Hepatocyte (in vitro differentiated cells): ENCODE results near the gene PTGES3L. TPM values are rescaled to one million over a fixed set of nuclear protein-coding genes. Genes with fewer than 3 reads are reported as not detected.
A peak's percentile ranks its signal among the peaks of the same experiment; 100 is the strongest.

ENCODE experiments used
- DNase-seq: peaks from one replicate; pipeline ENCODE4 v3.0.0-alpha.2; 2016; ENCODE audit warnings: low spot score
- H2AFZ ChIP-seq: fragments of 200-600 bp; sonication (generic); 2 replicates; pipeline ENCODE4 v1.6.0; 2016; ENCODE audit warnings: antibody characterized with exemption, mild to moderate bottlenecking
- H3K27ac ChIP-seq: fragments of 200-600 bp; sonication (generic); 2 replicates; pipeline ENCODE4 v1.5.1; 2016; ENCODE audit warnings: mild to moderate bottlenecking
- H3K27me3 ChIP-seq: fragments of 200-600 bp; sonication (generic); 2 replicates; pipeline ENCODE4 v1.6.1; 2016
- H3K36me3 ChIP-seq: fragments of 200-600 bp; sonication (generic); replicated peaks from 2 replicates; pipeline ENCODE4 v1.5.1; 2016; ENCODE audit warnings: low read depth; ENCODE audit not compliant: insufficient read depth
- H3K4me1 ChIP-seq: fragments of 200-600 bp; sonication (generic); 2 replicates; pipeline ENCODE4 v1.5.1; 2016; ENCODE audit warnings: mild to moderate bottlenecking, moderate library complexity; ENCODE audit not compliant: insufficient read depth
- H3K4me2 ChIP-seq: fragments of 200-600 bp; sonication (generic); 2 replicates; pipeline ENCODE4 v1.6.0; 2016
- H3K4me3 ChIP-seq: fragments of 200-600 bp; sonication (generic); 2 replicates; pipeline ENCODE4 v1.5.1; 2016; ENCODE audit warnings: mild to moderate bottlenecking
- H3K79me2 ChIP-seq: fragments of 200-600 bp; sonication (generic); 2 replicates; pipeline ENCODE4 v1.6.0; 2017; ENCODE audit warnings: mild to moderate bottlenecking
- H3K9me2 ChIP-seq: fragments of 200-600 bp; sonication (generic); replicated peaks from 2 replicates; pipeline ENCODE4 v1.6.0; 2017; ENCODE audit warnings: mild to moderate bottlenecking; ENCODE audit not compliant: insufficient read depth
- H3K9me3 ChIP-seq: fragments of 200-600 bp; sonication (generic); 2 replicates; pipeline ENCODE4 v1.5.1; 2016; ENCODE audit warnings: low read depth, mild to moderate bottlenecking
- H4K20me1 ChIP-seq: fragments of 200-600 bp; sonication (generic); 2 replicates; pipeline ENCODE4 v1.6.0; 2016; ENCODE audit warnings: mild to moderate bottlenecking; ENCODE audit not compliant: insufficient read depth, poor library complexity, severe bottlenecking
- CTCF ChIP-seq: fragments of 200-600 bp; sonication (generic); IDR thresholded peaks from 2 replicates; pipeline ENCODE4 v1.5.1; 2016; ENCODE audit warnings: antibody characterized with exemption, mild to moderate bottlenecking; ENCODE audit not compliant: poor library complexity
- EZH2 ChIP-seq: fragments of 200-600 bp; sonication (generic); IDR thresholded peaks from 2 replicates; pipeline ENCODE4 v1.6.1; 2016; ENCODE audit warnings: antibody characterized with exemption, mild to moderate bottlenecking, borderline replicate concordance
- EZH2phosphoT487 ChIP-seq: fragments of 200-600 bp; sonication (generic); IDR thresholded peaks from one replicate; pipeline ENCODE4 v1.6.1; 2018; ENCODE audit warnings: antibody characterized with exemption, mild to moderate bottlenecking, low read depth, moderate library complexity; ENCODE audit not compliant: unreplicated experiment, severe bottlenecking
- WGBS: methylation state at CpG from one replicate; pipeline ENCODE4 v1.1.6; 2016; ENCODE audit warnings: low lambda C conversion rate; ENCODE audit errors: missing lambda C conversion rate; 5-methylcytosine and 5-hydroxymethylcytosine counted together
- polyA plus RNA-seq: library from polyadenylated mRNA; unstranded; fragments of >200 nt; fragmentation: Nextera tagmentation; extraction: Ambion mirVana; gene quantifications from 2 replicates; pipeline ENCODE4 v1.2.1, GENCODE V29; 2016
- total RNA-seq: library from RNA; depleted of rRNA; stranded (reverse); fragments of >200 nt; gene quantifications from 2 replicates; pipeline ENCODE4 v1.2.3, GENCODE V29; 2014

Gene PTGES3L
- total and polyA plus RNA-seq, 2 experiments from 2014 or later, result 0.40 to 2.4 TPM

DNA sequence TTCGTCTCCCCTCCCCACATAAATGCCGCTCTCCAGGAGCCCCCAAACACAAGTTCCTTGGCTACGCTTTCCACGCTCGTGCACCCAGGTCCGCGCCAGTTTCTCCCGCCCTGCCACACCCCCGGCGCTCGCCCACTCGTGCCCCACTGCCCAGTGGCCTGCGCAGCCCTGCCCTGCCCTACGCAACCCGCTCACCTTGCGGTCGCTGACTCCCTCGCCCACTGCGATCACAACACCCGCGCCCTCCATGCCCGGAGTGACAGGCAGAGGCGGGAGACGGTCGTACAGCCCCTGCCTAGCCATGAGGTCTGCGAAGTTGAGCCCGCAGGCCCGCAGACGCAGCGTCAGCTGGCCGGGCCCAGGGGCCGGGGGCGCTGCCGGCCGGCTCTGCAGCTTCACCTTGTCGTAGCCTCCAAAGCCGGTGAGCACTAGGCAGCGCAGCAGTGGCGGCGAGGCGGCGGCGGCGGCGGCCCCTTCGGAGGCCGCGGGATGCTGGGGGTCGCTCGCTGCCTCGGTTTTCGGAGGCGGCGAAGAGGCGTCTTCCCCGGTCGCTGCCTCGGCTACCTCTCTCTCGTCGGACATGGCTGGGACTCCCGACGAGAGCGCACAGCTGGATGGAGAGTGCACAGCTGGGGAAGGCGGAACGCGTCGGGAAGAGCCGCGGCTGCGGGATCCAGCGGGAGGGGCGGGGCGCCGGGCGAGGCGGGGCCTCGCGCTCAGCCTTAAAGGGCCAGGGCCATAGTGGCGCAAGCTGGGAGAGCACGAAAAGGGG, 42.0 kb upstream of the PTGES3L start, which contains the start of gene VAT1:
VAT1 (minus strand) TSS at position 645 of the 772 bp plus-strand sequence; CDS start at position 582, 63 bp downstream.
- Histone ChIP-seq H3K9me3 (no peaks in the 10 kb centered on the region), H3K27ac (peak within 1 kb of the TSS; percentile 99), H3K79me2 (peaks cover 44% of the 10 kb centered on the region), H3K9me2 (no peaks in the 10 kb centered on the region), H3K4me3 (peak within 1 kb of the TSS; percentile 99), H2AFZ (peak within 1 kb of the TSS; percentile 90), H4K20me1 (peaks cover 15% of the 10 kb centered on the region), H3K36me3 (no peaks in the 10 kb centered on the region), H3K4me1 (peaks cover 24% of the 10 kb centered on the region), H3K4me2 (peak within 1 kb of the TSS; percentile 88), H3K27me3 (no peaks in the 10 kb centered on the region)
- WGBS, result under 1% methylated on average over 57 of the region's 80 CpGs
- DNase-seq, result peak; percentile 93
- TF ChIP-seq CTCF, result peak; percentile 7
- TF ChIP-seq EZH2, result no peak

DNA sequence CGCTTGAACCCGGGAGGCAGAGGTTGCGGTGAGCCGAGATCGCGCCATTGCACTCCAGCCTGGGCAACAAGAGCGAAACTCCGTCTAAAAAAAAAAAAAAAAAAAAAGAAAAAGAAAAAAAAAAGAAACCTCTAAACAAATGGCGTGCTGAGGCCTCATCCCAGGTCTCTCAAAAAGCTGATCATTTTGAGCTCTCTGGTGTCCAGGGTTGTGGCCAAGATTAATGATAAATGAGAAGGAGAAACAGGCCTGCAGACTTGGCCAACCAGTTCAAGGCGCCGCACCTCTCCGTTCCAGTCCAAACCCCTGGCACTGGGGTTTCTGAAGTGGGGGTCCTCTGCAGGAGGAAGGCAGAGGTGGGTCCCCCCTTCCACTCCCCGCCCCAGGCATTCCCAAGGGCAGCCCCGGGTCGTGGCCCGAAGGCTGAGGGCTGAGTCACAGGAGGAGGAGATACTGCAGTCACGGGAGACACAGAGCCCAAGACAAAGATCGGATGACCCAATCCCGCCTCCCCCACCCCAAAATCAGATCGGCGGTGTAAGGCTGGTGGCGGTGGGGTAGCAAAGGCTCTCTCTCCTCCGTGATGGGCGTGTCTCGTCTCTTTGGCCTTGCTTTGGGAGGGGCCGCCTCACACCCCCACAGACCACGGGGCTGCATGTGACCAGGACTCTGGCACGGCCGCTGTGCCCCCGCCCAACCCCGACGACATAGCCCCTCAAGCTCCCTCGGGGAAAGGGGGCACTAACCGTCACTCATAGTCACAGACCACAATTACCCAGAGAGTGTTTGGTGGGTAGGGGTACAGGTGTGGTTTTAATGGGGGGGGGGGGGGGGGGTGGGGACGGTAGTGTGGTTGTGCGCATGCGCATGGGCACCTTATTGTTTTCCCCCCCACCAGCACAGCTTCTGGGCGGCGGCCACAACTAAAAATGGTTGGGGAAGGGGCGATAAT, 41.2 kb upstream of the PTGES3L start:
- Histone ChIP-seq H3K79me2 (peaks cover 47% of the 10 kb centered on the region), H3K9me2 (no peaks in the 10 kb centered on the region), H2AFZ (peak overlapping the region; percentile 90), H3K36me3 (no peaks in the 10 kb centered on the region), H3K4me1 (peaks cover 24% of the 10 kb centered on the region), H3K27ac (peak overlapping the region; percentile 99), H4K20me1 (peaks cover 15% of the 10 kb centered on the region), H3K4me2 (peak overlapping the region; percentile 88), H3K27me3 (no peaks in the 10 kb centered on the region), H3K9me3 (no peaks in the 10 kb centered on the region), H3K4me3 (peak overlapping the region; percentile 99)
- no peak for TF ChIP-seq EZH2
- TF ChIP-seq CTCF, result no peak
- peak; percentile 85 for DNase-seq
- 12% methylated on average over 31 of the region's 40 CpGs for WGBS

DNA sequence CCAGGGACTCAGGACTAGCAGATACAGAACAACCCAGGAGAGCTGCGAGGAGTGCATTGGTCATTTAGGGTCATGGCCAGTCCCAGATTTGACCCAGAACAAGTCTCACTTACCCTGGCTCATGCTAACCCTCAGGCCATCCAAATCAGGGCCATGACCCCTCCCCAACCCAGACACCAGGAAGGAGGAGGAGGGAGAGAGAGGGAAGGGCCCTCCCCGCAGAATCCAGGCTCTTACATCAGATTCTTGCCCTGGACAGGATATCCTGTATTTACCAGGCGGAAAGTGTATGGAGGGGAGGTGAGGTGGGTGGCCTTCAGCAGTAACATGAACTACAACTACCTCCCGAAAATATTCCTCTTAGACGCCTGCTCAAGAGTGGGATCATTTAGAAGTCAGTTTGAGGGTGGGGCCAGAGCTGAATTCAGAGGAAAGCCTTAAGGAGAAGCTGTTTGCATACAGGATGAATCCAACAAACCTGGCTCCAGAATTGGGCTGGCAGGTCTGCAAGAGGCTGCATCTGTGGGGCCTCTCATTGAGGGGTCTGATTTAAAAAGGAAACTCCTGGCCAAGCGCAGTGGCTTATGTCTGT, 40.2 kb upstream of the PTGES3L start:
- Histone ChIP-seq H3K79me2 (peaks cover 47% of the 10 kb centered on the region), H3K27ac (peak overlapping the region; percentile 99), H3K4me1 (peaks cover 24% of the 10 kb centered on the region), H3K4me3 (no peak overlapping the region), H3K9me3 (no peaks in the 10 kb centered on the region), H3K4me2 (peak overlapping the region; percentile 88), H4K20me1 (peaks cover 15% of the 10 kb centered on the region), H3K36me3 (no peaks in the 10 kb centered on the region), H2AFZ (no peak overlapping the region), H3K9me2 (no peaks in the 10 kb centered on the region), H3K27me3 (no peaks in the 10 kb centered on the region)
- WGBS, result 67% methylated on average over 6 of the region's 6 CpGs
- no peak for TF ChIP-seq EZH2
- TF ChIP-seq EZH2phosphoT487, result no peak
- TF ChIP-seq CTCF, result no peak
- no peak for DNase-seq
